BE2C (cell line): ENCODE data around the gene TTF2.
"Not testable (repeated sequence)": the region's sequence is repeated elsewhere in the genome, so short reads cannot be mapped to it uniquely, and the experiment has no call there.

Experiments used
- DNase-seq: peaks from one replicate; pipeline ENCODE4 v3.0.0-alpha.2; 2020
- H3K27me3 ChIP-seq: fragments of 250-450 bp; sonication (Bioruptor Pico); 2 replicates; pipeline ENCODE4 v1.5.1; 2020; ENCODE audit warnings: mild to moderate bottlenecking
- H3K36me3 ChIP-seq: fragments of 250-450 bp; sonication (Bioruptor Pico); 2 replicates; pipeline ENCODE4 v1.5.1; 2020; ENCODE audit warnings: mild to moderate bottlenecking
- H3K4me1 ChIP-seq: fragments of 250-450 bp; sonication (Bioruptor Pico); 2 replicates; pipeline ENCODE4 v1.5.1; 2020
- H3K4me3 ChIP-seq: 2 replicates; pipeline ENCODE4 v1.5.1; 2011; ENCODE audit warnings: low read depth, low read length
- H3K9me3 ChIP-seq: fragments of 250-450 bp; sonication (Bioruptor Pico); 2 replicates; pipeline ENCODE4 v1.5.1; 2020
- CTCF ChIP-seq: IDR thresholded peaks from 2 replicates; pipeline ENCODE4 v1.5.1; 2012; ENCODE audit warnings: mild to moderate bottlenecking, low read depth, low read length

TTF2 gene

GRCh38 chr1:117113199-117113598 is 53.1 kb downstream of the TTF2 start:
- Histone ChIP-seq H3K4me1 (no peaks in the 10 kb centered on the region), H3K9me3 (no peaks in the 10 kb centered on the region), H3K4me3 (no peak overlapping the region), H3K27me3 (no peaks in the 10 kb centered on the region), H3K36me3 (no peaks in the 10 kb centered on the region)
- no peak for DNase-seq
- no peak for TF ChIP-seq CTCF

GRCh38 chr1:117114877-117115276 is 54.8 kb downstream of the TTF2 start:
- Histone ChIP-seq H3K4me1 (no peaks in the 10 kb centered on the region), H3K4me3 (no peak overlapping the region), H3K27me3 (no peaks in the 10 kb centered on the region), H3K36me3 (no peaks in the 10 kb centered on the region), H3K9me3 (no peaks in the 10 kb centered on the region)
- DNase-seq: no peak
- no peak for TF ChIP-seq CTCF

DNA sequence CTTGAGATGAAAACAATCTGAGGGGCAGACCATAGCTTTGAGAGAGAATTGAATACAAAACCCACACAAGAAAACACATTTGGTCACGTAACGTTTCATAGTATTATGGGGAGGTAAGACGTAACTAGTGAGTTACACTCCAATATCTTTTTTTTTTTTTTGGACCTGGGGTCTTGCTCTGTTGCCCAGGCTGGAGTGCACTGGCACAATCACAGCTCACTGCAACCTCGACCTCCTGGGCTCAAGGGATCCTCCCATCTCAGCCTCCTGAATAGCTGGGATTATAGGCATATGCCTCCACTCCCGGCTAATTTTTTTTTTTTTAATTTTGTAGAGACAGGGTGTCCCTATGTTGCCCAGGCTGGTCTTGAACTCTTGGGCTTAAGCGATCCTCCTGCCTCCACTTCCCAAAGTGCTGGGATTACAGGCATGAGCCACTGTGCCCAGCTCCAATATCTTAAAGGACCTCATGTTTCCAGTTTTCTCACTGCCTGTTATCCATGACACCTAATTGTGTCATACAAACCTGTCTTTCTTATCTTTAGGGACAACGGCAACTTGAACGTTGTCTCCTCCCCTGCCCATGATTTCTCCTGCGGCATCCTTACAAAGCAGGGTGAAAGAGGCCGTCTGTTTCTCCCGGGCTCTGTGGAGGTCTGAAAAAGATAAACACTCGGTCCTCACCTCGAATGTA is 56.1 kb downstream of the TTF2 start:
- no peaks in the 10 kb centered on the region for H3K36me3 ChIP-seq

GRCh38 chr1:117116784-117117130 is 56.6 kb downstream of the TTF2 start:
- H3K27me3 ChIP-seq: no peaks in the 10 kb centered on the region
- DNase-seq: no peak
- no peaks in the 10 kb centered on the region for H3K9me3 ChIP-seq
- no peak for TF ChIP-seq CTCF
- no peaks in the 10 kb centered on the region for H3K4me1 ChIP-seq
- no peaks in the 10 kb centered on the region for H3K36me3 ChIP-seq
- no peak overlapping the region for H3K4me3 ChIP-seq

More for the DNA sequence above, 56.1 kb downstream of the TTF2 start:
- H3K4me3 ChIP-seq: no peak overlapping the region
- DNase-seq: no peak
- H3K9me3 ChIP-seq: no peaks in the 10 kb centered on the region
- no peaks in the 10 kb centered on the region for H3K27me3 ChIP-seq
- no peak for TF ChIP-seq CTCF
- H3K4me1 ChIP-seq: no peaks in the 10 kb centered on the region

GRCh38 chr1:117117697-117118096 is 57.6 kb downstream of the TTF2 start:
- H3K4me3 ChIP-seq: no peak overlapping the region
- no peak for TF ChIP-seq CTCF
- no peaks in the 10 kb centered on the region for H3K36me3 ChIP-seq
- DNase-seq: no peak
- H3K27me3 ChIP-seq: no peaks in the 10 kb centered on the region
- no peaks in the 10 kb centered on the region for H3K9me3 ChIP-seq
- H3K4me1 ChIP-seq: no peaks in the 10 kb centered on the region

GRCh38 chr1:117118137-117118536 is 58.0 kb downstream of the TTF2 start:
- no peaks in the 10 kb centered on the region for H3K4me1 ChIP-seq

GRCh38 chr1:117119144-117119543 is 59.0 kb downstream of the TTF2 start:
- not testable (repeated sequence) for DNase-seq, H3K9me3 ChIP-seq, H3K36me3 ChIP-seq

More at GRCh38 chr1:117118137-117118536, 58.0 kb downstream of the TTF2 start:
- H3K27me3 ChIP-seq: no peaks in the 10 kb centered on the region
- no peaks in the 10 kb centered on the region for H3K9me3 ChIP-seq
- no peak for TF ChIP-seq CTCF
- H3K36me3 ChIP-seq: no peaks in the 10 kb centered on the region
- DNase-seq: no peak
- no peak overlapping the region for H3K4me3 ChIP-seq

More at GRCh38 chr1:117119144-117119543, 59.0 kb downstream of the TTF2 start:
- H3K4me3 ChIP-seq, H3K27me3 ChIP-seq, H3K4me1 ChIP-seq: not testable (repeated sequence)
